ENCODE measurements around the gene CFAP119.

GRCh38 chr16:30750876-30751465 is 10.9 kb downstream of the CFAP119 start:
- TF ChIP-seq SRF (CRISPR knock-in tag; IDR thresholded peaks at IDR 0.05) (no peak), NEUROD1 (IDR thresholded peaks at IDR 0.05; ENCODE audit: borderline replicate concordance, low read depth, low read length, partially characterized antibody) (no peak), ZNF780A (CRISPR knock-in tag; IDR thresholded peaks at IDR 0.05) (no peak), CTCF (IDR thresholded peaks at IDR 0.05 in 2 of 3, conservative IDR thresholded peaks at IDR 0.05 in 1 of 3; ENCODE audit: insufficient read depth in 2 of 3, low read depth in 1 of 3, low read length in 3 of 3) (no peak), NCOA2 (IDR thresholded peaks at IDR 0.05; ENCODE audit: partially characterized antibody in 2 of 2) (no peak), KLF16 (IDR thresholded peaks at IDR 0.05) (no peak), NBN (IDR thresholded peaks at IDR 0.05; ENCODE audit: low read depth) (no peak)

Data from K562 (cell line).